HG02678 (cell line): ENCODE data around the gene SLC17A9.

Experiments used
- ATAC-seq: cut with Tn5 transposase; IDR thresholded peaks from one replicate; pipeline ENCODE4 v1.9.1; 2021; ENCODE audit warnings: mild to moderate bottlenecking, moderate library complexity; ENCODE audit not compliant: unreplicated experiment

The SLC17A9 gene

GRCh38 chr20:62980380-62980960 is 28.0 kb downstream of the SLC17A9 start:
- ATAC-seq = no peak

DNA sequence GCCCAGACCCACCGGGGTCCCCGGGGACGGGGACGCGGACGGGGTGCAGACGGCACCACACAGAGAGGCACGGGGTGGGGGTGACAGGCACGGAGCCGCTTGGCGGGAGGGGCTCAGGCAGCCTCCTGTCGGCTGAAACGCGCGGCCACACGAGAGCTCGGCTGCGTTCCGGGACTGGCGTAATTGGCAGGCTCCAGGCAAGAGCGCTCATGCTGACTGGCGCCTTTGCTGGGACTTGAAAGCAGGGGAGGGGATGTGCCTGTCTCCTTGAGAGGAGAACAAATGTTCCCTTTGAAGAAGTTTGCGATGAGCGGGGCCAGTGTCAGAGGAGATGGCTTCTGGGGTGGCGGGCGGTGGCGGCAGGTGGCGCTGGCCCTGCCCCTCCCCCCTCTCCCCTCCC is 28.5 kb downstream of the SLC17A9 start:
- ATAC-seq = no peak

GRCh38 chr20:62982124-62983075 is 29.9 kb downstream of the SLC17A9 start:
- ATAC-seq = no peak

- ATAC-seq = no peak
Observed at GRCh38 chr20:62983210-62983609, 30.7 kb downstream of the SLC17A9 start.

DNA sequence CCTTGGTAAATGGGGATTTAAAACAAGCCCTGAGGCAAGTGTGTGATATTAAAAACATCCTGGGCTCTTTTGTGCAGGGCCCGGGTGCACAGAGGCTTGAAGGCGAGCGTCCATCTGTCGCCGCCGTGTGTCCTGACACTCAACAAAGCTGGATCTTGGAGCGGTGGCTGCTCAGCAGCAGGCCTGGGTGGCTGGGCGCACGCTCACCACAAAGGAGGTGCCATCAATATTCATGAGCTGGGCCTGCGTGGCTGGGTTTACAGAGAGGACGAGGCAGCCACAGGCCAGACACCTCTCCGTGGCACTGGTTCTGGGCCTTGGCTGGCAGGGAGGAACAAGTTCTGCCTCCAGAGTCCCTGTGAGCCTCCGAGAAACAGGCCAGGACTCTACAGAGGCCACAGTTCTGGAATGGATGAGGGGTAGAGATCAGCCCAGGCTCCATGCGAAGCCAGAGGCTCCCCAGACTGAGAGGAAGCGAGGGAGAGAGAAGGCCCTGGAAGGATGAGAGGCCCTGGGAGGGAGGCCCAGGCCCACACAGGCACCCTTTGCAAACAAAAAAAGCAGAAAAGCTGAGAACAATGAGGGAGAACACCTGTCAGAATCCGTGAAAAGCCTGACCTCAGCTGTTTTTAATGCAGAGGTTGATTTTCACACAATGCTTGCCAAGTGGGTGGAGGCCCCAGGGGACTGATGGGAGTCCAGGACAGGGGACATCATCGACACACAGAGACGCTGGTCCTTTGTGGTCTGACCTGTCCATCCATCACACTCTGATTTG is 32.3 kb downstream of the SLC17A9 start:
- no peak for ATAC-seq

DNA sequence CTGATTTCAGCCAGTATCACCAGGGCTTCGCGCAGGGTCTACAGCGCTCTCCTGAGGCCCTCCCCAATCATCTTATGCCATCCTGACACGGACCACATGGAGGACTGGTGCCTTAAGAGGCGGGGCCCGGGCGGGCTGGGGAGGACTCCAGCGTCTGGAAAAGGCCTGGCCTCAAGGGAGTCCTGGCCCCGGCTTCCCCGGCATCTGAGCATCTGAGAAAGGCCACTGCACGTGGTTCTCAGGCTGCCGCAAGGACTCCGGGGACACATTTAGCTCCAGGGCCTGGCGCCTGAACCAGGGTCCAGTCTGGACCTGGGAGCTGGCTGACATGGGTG is 32.9 kb downstream of the SLC17A9 start:
- no peak for ATAC-seq

DNA sequence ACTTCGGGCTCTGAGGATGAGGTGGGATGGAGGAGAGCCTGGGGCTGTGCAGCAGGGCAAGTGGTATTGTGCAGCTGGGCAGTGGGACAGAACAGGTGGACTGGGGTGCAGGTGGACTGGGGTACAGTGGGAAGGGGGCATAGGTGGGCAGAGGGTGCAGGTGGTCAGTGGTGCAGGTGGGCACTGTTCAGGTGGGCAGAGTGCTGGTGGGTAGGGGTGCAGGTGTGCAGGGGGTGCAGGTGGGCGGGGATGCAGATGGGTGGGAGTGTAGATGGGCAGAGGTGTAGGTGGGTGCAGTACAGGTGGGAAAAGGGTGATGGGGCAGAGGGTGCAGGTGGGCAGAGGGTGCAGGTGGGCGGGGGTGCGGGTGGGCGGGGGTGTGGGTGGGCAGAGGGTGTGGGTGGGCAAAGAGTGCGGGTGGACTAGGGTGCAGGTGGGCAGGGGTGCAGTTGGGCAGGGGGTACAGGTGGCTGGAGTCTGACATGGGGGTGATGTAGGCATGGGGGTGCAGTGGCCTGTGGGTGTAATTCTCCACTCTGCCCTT is 33.8 kb downstream of the SLC17A9 start:
- ATAC-seq = no peak

- no peak for ATAC-seq
Observed at GRCh38 chr20:62987114-62987513, 34.6 kb downstream of the SLC17A9 start.

DNA sequence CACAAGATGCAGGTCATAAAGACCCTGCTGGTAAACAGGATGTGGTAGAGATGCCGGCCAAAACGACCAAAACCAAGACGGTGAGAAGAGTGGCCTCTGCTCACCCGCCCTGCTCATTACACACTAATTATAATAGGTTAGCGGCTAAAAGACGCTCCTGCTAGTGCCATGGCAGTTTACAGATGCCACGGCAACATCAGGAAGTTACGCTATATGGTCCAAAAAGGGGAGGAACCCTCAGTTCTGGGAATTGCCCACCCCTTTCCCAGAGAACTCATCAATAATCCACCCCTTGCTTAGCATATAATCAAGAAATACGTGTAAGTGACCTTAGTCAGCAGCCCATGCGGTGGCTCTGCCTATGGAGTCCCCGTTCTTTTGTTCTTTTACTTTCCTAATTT is 36.7 kb downstream of the SLC17A9 start:
- ATAC-seq = no peak

DNA sequence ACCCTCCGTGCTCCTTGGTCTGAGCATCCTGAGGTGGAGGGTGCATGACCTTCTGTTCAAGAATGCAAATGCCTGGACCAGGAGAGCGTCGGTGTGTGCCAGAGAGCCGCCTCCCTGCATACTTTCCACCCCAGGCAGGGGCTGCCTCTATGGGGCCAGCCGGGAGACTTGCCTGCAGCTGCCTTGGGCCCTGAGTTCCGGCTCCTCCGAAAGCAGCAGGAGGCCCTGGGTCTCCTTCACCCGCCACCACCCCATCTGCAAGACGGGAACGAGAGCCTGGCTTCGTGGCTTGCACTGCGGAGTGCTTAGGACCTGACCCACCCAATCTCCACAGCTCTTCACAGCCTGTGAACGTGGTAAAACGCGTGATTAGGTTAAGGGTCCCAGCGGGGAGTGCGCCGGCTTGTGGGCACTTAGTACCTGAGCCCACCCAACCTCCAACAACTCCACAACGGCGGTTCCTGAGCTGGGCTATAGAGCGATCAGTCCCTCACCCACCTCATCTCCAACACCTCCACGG is 37.9 kb downstream of the SLC17A9 start:
- ATAC-seq = no peak

DNA sequence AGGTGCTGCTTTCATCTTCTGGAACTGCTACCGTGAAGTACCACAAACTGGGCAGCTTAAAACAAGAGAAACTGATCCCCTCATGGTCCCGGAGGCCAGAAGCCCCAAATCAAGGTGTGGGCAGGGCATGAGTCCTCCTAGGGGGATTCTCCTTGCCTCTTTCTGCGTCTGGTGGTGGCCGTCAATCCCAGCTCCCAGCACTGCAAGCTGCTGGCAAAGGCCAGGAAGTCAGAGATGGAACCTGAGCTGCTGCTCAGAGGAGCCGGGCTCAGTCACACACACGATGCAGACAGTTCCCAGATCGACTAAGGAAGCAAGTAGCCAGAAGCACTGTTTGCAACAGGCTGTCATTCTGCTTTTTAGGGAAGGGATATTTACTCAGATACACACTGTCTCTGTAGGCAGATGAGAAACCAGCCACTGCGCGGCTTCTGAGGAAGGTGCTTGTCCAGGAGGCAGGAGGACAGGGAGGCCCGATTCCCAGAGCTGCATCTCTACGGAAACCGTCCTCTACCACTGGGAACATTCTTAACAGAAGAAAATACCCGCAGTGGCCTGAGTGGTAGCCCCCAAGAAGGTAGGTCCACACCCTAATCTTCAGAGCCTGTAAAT is 38.8 kb downstream of the SLC17A9 start:
- ATAC-seq = no peak

DNA sequence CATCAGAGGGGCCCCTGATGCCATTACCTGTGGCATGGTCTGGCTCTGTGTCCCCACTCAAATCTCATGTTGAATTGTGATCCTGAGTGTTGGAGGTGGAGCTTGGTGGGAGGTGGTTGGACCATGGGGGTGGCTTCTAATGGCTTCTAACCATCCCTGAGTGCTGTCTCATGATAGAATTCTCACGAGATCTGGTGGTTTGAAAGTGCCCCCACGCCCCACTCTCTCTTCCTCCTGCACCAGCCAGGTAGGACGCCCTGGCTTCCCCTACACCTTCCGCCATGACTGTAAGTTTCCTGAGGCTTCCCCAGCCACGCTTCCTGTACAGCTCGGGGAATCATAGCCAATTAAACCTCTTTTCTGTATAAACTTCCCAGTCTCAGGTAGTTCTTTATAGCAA is 39.4 kb downstream of the SLC17A9 start:
- ATAC-seq = no peak

DNA sequence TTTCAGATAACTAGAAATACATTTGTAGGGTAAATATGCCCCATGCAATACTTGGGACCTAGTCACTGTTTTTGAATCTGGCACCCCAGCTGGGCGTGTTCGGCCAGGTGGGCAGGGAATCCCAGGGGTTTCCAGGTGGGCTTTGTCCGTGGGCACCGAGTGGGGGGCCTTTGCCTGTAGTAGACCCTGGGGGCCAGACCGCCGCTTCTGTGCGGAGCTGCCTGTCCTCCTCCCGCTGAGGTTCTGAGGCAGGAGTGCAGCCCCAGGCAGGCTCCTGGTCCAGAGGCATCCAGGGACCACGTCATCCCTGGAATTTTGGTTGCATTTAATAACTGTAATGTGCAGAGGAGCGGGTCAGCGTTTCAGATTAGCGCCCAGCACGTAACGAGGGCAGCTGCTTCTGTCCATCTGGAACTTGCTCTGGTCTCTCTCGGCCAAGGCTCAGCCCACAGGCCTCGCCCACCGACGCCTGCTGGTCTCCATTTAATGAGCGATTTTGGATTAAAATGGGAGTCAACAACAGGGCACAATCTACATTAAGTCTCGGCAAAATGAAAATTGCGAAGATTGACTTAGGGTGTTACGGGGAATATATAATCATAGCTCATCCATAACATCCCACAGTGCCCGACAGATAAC is 41.5 kb downstream of the SLC17A9 start:
- ATAC-seq = no peak

- no peak for ATAC-seq
Observed at GRCh38 chr20:62994869-62995281, 42.4 kb downstream of the SLC17A9 start.

DNA sequence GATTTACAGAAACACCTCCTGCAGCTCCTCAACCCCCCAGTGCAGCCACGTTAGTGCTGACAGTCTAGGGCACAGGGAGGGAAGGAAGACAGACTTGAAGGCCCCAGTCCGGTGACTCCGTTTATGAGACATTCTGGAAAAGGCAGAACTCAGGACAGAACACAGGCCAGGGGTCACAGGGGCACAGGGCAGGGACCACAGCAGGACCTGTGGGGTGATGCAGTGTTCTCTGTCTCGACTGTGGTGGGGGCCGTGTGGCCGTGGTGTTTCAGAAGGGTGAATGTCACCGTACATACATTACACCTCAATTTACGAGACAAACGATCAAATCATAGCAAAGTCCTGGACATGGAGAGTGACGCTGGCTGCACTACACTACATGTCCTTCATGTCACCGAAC is 43.0 kb downstream of the SLC17A9 start:
- no peak for ATAC-seq

GRCh38 chr20:62995898-62996595 is 43.5 kb downstream of the SLC17A9 start:
- ATAC-seq = no peak

GRCh38 chr20:62996596-62996982 is 44.1 kb downstream of the SLC17A9 start:
- ATAC-seq = no peak

DNA sequence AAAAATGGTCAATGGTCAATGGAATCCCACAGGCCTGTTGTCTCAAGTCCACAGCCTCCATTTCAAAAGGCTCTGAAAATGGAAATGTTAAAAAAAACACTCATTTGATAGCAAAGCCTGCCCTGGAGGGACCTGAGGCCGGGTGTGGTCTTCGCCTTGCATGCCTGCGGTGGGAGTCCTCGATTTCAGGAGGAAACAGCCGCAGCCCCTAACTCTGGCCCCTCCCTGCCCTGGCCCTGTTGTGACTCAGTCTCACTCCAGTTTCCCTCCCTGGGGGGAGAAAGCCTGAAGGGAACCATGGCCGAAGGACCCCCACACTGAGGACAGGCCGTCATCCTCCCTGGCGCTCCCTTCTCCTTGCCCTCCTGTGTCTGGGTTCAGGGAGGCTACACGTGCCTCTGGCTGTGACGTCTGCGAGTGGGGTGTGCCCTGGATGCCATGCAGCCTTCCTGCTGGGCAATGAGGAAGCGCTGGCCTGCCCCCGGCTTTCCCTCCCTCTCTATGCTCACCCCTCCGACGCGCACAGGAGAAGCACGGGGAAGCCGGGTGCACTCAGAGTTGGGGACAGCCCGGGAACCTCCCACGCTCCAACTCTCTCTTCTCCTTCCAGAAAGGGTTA is 45.0 kb downstream of the SLC17A9 start:
- ATAC-seq = no peak

- ATAC-seq = no peak
Observed at GRCh38 chr20:62998449-62998848, 45.9 kb downstream of the SLC17A9 start.
